HG03565 (cell line): ENCODE measurements around the gene ERCC6L2.

Experiments
- ATAC-seq: cut with Tn5 transposase; IDR thresholded peaks from one replicate; pipeline ENCODE4 v1.9.1; 2021; ENCODE audit warnings: mild to moderate bottlenecking, moderate library complexity; ENCODE audit not compliant: unreplicated experiment

ERCC6L2 gene

DNA sequence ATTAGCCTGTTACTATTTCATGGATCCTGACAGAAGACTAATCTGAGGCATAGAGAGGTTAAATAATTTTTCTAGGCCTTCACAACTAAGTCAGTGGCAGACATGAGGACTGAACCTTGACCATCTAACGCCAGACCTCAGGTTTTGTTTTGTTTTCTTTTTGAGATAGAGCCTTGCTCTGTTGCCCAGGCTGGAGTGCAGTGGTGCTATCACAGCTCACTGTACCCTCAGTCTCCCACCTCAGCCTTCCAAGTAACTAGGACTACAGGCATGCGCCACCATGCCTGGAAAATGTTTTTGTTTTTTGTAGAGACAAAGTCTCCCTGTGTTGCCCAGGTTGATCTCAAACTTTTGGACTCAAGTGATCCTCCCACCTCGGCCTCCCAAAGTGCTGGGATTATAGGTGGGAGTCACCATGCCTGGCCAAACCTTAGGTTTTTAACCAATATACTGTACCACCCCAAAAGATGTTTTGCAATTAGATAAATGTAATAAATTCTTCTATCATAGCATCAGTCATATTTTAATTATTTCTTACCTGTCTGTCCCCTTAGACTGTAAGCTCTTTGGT, 35.4 kb downstream of the ERCC6L2 start:
- ATAC-seq = no peak

GRCh38 chr9:95912773-95913172, 37.3 kb downstream of the ERCC6L2 start:
- ATAC-seq = no peak

DNA sequence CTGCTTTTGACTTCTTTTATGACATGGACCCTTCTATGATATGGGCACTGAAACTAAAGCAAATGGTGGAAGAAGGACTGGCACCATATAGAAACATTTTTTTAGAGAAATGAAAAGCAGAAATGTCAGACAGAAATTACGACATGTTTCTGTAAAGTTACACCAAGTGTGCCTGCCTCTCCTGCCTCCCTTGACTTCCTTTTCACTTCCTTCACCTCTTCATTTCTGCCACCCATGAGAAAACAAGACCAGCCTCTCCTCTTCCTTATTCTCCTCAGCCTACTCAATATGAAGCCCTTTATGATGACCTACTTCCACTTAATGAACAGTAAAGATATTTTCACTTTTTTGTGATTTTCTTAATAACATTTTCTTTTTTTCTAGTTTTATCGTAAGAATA, 44.5 kb downstream of the ERCC6L2 start:
- ATAC-seq = no peak

- no peak for ATAC-seq
Measured at GRCh38 chr9:95923794-95924193, 48.3 kb downstream of the ERCC6L2 start.

GRCh38 chr9:95924987-95925386, 49.5 kb downstream of the ERCC6L2 start:
- ATAC-seq = no peak

DNA sequence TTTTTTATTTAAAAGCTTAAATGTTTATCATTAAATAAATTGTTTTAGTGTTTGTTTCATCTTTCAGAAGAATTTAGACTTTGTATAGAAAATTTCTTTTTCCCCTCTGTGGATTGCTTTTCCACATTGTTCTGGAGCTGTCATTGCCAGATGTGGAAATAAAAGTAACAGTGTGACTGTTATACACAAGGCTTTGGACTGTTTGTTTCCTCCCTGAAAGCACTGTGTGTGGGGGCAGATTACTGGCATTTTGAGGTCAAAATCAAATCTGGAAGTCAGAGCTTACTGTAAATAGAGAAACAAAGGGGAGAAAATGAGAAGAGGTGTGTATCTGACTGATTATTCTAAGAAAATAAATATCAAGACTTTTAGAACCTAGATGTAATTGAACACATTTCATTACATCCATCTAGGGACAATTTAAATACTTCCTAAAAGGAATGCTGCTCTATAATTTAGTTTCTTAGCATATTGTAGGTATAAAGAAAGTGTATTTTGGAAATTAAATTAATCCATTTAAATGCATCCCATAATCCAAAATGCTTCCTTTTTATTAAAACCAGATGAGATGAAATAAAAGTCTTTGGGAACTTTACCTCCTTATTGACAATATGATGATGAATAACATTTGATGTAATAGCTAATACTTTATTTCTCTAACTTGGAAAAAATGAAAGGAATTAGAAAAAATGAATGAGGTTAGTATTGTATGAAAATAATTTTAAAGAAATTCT, 51.9 kb downstream of the ERCC6L2 start:
- no peak for ATAC-seq

- ATAC-seq = no peak
Measured at GRCh38 chr9:95930277-95930676, 54.8 kb downstream of the ERCC6L2 start.

DNA sequence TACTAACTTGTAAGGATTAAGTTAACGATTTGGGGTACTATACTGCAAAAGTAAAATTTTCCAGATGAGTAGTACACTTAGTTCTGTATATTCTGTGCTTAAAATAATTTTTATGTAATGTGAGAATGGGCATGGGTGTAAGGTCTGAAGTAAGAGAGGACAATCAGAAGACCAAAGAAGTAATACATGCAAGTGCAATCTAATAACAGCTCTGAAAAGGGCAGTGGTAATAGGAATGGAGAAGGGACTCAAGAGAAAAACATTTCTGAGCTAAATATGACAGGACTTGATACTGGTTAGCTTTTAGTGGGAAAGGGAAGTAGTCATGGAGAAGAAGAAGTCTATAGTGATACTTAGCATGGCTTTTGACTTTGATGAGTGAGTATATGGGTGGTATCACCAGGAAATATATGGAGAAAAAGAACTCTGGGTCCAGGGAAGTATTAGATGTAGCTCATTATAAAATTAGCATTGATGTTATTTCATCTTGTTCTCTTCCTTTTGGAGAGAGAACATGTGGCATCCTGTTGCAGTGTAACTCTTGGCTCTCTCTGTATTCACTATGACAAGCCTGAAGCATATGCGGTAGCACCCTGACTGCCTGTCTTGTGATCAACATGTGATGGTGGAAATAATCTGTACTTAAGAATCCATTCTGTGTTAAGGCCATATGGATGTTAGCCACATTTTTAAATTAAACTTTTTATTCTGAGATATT, 60.5 kb downstream of the ERCC6L2 start:
- no peak for ATAC-seq

- no peak for ATAC-seq
Measured at GRCh38 chr9:95936579-95937075, 61.1 kb downstream of the ERCC6L2 start.

- ATAC-seq = no peak
Measured at GRCh38 chr9:95937131-95937530, 61.6 kb downstream of the ERCC6L2 start.

GRCh38 chr9:95938724-95939123, 63.2 kb downstream of the ERCC6L2 start:
- ATAC-seq = no peak

DNA sequence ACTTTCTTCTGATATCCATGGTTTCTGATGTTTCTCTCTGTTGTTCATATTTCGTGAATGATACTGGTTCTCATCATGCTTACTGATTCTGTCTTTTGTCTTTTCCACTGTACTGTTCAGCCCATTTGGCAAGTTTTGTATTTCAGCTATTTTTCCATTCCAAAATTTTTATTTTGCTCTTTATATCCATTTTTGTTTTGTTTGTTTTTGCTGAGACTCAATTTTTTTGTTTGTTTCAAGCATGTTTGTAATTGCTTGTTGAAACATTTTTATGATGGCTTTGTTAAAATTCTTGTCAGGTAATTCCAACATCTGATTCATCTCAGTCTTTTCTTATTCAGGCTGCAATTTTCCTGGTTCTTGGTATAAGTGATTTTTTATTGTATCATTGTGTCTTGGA, 64.0 kb downstream of the ERCC6L2 start:
- ATAC-seq = no peak

DNA sequence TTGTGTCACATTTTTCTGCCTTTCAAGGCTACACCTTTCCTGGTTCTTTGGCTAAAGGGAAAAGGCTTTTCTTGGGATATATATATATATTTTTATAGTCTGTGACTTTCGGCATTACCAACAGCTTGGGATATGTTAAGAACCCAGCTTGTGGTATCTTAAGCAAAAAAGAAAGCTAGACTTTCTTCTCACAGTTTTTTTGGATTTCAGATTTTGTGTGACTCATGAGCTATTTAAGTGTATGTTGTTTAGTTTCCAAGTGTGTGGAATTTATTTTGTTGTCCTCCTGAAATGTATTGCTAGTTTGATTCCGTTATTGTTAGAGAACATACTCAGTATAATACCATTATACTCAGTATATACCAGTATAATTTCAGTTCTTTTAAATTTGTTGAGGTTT, 64.8 kb downstream of the ERCC6L2 start:
- ATAC-seq = no peak

GRCh38 chr9:95942016-95942415, 66.5 kb downstream of the ERCC6L2 start:
- ATAC-seq = no peak

GRCh38 chr9:95947118-95947517, 71.6 kb downstream of the ERCC6L2 start:
- no peak for ATAC-seq

DNA sequence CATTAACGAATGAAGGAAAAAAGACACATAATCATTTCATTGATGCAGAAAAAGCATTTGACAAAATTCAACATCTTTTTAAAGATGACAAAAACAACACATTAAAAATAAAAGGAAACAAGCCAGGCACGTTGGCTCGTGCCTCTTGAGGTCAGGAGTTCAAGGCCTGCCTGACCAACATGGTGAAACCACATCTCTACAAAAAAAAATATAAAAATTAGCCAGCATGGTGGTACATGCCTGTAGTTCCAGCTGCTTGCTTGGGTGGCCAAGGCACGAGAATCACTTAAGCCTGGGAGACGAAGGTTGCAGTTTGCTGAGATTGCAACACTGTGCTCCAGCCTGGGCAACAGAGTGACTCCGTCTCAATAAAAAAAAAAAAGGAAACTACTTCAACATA, 77.0 kb downstream of the ERCC6L2 start:
- no peak for ATAC-seq

DNA sequence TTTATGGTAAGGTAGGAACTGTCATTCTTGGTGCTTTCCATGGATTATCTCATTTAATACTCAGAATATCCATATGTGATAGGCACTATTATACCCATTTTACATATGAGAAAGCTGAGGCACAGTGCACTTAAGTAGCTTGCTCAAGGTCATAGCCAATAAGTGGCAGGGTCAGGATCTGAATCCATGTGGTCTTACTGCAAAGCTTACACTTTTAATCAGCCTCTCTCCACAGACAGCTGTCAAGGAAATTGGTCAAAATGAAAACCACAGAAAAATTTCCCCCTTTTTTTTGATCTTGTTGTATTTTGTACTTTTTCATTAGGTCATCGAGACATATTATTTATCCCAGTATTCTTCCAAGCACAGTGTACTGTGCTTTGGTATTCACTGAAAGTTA, 78.5 kb downstream of the ERCC6L2 start:
- no peak for ATAC-seq

DNA sequence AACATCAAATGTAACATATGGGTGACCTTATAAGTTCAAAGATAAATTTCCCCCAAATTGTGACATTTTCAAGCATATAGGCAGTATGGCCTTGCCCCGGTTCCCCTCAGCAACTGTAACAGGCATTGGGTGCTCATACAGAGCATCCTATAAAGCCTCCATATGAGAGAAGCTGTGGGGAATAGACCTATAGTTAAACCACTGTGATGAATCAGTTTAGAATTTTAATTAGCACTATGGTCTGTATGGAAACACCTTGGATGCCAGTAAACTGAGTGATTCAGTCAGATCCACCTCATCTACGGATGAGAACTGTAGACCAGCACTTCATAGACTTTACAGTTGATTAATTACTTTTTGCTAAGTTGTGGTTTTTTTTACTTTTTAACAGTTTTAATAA, 79.4 kb downstream of the ERCC6L2 start:
- ATAC-seq = no peak

DNA sequence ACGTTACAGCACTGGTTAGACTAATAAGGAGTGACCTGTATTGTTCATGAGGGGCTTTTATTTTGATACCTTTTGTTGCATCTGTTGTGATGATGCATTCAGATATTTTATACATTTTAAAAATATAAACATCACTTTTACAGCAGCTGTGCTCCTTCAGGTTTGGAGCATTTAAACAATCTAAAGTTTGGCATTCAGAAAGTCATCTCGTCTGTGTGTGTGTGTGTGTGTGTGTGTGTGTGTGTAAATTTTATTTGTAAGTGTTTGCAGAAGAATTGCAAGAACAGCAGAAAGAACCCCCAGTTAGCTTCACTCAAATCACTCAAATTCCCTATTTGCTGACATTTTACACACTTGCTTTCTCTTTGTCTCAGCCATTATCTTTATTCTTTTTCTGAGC, 87.4 kb downstream of the ERCC6L2 start:
- ATAC-seq = no peak

GRCh38 chr9:95963659-95964058, 88.2 kb downstream of the ERCC6L2 start:
- no peak for ATAC-seq

DNA sequence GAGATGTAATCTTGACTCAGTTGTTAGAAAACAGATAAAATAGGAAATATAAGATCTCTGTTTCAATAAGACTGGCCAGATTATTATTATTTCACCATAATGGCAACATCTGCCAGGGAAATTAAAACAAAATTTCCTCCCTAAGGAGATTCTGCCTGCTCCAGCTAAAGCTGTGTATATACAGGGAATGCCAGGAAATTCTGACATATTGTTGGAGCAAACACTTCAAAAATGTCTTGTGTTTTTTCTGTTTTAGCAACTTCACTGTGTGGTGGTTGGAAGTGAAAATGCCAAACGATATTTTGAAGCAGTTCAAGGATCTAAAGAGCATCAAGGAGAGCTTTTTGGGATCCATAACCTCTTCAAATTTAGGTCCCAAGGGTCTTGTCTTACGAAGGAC, 90.8 kb downstream of the ERCC6L2 start:
- no peak for ATAC-seq

- no peak for ATAC-seq
Measured at GRCh38 chr9:95970317-95970716, 94.8 kb downstream of the ERCC6L2 start.
